Hematopoietic multipotent progenitor cell treated with erythropoietin and hydrocortisone succinate and interleukin-3 and kit ligand, for 6 days (in vitro differentiated cells): ENCODE data around the gene TAGLN.
A peak's percentile ranks its signal among the peaks of the same experiment; 100 is the strongest.

Source experiments
- DNase-seq: peaks from one replicate; pipeline ENCODE4 v3.0.0-alpha.2; 2015

Gene TAGLN

DNA sequence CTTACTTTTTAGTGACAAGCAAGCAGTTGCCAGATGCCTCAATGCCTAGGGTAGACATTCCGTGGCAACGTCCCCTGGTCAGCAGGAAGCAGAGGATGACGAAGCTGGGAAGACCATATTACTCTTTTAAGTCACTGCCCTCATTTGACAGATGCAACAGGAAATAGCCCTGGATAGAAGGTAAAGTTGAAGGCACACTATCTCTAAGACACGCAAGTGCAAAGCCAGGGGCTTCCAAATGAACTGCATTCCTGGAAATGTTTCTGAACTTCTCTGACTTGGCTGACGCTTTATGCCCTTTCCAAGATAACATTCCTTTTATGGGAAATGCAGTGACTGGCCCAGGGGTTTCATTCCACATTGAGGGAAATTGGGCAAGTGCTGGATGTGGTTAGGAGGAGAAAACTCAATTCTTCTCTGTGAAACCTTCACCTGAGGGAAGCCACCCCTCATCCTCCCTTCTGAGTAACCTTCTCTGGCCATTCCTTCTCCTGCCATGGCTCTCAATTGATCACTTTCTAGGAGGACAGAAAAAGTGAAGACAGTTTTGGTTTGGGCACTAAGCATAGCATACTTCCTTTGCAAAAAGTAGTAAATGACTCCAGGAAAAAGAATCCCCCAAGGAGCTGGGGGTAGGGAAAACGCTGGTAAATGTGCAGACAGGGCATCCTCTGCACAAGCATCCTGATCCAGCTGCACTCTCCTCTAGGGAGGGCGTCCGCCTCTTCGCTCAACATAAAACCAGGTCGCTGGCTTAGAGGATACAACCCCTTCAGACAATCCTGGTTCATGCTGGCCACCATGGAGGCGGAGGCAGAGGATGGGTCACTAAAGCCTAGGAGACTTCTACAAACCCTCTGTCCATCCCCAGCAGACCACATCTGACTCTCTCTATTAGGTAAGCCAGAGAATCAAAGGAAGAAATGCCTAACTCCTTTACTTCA is 18.2 kb downstream of the TAGLN start:
- no peak for DNase-seq

DNA sequence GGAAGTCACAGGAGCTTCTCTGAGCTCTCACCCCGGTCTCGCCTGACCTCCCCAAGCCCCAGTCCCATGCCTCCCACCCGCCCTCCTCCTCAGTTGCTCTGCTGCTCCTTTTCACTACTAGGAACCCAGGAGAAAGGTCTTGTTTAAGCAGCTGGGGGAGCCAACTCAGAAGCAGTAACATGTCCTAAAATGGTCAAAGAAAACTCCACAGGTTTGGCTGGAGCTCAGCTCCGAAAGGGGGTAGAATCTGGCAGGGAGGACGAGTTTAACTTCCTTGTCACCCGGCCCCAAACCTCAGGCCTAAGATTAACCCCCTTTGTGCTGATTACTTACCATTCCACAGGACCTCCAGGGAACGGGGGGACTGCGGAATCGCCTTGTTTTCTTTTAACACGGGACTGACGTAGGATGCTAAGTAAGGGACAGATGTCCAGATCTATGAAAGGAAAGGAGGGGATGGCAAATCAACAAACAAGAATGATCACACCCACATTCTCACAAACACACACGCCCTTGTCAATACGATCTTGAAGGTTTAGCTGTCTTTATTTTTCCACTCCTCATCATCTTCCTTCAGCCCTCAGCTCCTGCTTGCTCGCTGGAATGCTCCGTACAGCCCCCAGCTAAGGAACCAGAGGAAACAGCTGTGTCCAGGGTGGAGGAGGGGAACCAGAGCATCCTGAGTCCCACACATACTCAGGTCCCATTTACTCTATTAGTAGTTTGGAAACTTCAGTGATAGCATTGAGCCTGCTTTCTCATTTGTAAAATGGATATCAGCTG is 19.2 kb downstream of the TAGLN start:
- DNase-seq: no peak

DNA sequence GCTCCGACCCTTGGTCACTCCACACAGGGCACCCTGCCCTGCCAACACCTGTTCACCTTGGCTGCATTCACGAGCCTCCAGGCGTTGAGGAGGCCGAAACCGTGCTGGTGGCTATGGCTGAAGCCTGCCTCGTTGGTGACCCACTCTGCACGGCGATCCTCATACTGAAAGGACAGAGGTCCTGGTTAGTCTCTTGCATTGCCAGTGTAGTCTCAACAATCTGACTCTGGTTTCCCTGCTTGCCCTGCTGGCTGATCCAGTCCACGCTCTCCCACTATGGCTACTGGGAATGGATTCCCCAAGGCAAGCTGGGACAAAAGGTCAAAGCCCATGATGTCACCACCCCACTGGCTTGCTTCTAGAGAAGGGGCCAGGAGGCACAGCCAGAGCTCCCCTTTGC is 19.8 kb downstream of the TAGLN start:
- DNase-seq: no peak

DNA sequence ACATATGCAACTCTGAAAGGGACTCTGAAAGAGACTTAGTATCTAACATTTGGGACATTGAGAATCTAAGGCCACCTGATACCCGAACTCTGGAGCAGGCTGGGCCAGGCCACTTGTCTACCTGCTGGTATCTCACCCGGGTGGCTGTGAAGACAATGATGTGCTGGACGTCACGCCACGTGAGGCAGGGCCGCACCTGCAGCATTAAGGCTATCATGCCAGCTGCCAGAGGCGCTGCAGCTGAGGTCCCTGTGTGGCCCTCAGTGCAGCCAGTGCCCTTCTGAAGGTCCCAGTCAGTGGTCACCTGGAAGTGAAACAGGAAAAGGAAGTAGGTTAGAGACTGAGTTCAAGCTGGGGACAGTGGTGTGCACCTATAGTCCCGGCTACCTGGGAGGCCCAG is 20.3 kb downstream of the TAGLN start:
- no peak for DNase-seq

DNA sequence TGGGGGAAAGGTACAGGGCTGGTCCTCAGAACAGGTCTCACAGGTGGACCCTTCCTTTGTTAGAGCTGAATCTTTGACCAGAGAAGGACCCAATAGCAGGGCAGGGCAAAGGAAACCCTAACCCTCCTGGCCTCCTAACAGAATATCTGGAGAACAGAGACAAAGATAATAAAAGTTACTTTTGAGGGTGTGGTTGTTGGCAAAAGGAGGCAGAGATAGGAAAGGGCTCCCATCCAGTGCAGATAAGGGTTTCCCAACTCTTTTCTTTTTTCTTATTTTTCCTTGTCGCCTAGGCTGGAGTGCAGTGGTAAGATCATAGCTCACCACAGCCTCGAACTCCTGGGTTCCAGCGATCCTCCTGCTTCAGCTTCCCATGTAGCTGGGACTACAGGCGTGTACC is 20.8 kb downstream of the TAGLN start:
- DNase-seq: peak; percentile 75

DNA sequence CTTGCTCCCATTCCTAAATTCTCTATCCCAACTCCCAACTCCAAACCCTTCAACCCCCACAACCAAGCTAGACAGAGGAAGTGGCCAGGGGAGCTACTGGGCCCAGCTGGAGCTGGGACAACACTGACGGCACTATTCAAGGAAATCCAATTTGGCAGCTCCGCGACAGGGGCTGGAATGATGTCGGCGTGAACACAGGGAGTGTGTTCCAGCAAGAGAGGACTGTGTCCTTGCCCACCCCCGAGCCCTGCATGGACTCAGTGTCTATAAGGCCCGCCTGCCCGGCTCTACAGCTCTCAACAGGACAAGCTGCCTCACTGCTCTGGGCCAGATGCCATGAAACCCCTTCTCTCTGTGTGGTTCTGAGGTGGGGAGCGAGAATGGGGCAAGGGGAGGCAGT is 21.4 kb downstream of the TAGLN start:
- no peak for DNase-seq

DNA sequence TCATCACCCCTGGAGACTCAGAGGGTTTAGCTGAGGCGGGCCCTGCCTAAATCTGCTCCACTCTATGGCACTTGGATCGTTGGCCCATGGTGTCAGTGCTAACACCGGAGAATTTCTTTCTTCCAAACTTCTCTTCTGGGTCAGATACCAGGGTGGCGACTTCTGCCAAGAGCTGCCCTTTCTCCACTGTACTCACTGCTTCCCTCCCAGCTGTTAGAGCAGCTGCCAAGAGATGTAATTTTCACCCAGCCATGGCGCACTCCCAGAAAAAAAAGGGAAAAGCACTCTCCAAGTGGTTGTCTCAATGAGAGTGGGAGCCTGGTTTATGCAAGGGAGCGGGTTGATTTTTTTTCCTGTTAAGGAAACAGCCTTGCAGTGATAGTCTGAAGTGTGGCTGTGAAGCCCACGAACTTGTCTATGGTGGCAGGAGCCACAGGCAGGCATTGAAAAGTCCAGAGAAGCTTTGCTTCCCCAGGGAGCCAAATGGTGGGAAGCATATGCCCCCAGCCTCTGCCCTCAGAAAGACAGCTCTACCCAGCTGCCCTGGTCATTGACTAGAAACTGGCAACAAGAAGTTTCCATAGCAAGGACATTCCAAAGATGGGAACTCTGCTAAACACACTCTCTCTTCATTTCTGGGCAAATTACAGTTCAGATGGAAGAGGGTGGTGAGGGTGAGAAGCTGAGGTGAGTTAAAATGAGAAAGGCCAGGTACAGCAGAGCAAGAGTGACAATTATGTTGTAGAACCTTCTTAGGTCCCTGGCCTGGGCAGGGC is 22.0 kb downstream of the TAGLN start:
- no peak for DNase-seq

DNA sequence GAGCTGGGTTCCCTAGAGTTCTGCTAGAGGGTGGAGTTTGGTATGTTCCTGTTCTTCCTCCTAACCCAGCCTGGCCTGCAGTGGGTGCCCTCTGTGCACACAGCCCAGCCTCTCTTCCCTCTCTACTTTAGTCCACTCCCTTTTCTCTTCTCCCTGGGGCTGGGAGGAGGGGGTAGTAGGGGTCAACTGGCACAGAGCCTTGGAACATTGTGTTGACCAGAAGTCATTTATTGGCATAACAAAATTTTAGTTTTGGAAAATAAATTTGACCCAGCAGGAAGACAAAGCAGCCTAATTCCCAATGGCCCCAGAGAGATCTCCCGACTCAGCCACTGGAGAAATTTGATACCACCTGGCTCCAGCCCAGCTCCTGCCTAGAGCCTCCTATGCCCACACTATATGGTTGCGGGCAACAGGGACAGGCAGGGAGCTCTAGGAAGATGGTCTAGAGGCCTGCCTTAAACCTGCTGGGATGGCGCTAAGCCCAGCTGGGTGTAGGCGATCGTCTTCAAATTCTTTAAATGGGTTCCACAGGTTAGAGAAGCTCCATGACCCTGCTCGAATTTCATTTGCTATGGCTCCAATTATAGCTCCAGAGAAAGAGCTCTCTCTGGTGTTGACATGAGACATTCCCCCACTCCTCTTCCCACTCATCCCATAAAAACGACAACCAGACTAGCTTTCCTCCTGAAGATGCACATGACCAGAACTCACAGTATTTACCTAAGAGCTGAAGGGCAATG is 22.8 kb downstream of the TAGLN start:
- peak; percentile 51 for DNase-seq

DNA sequence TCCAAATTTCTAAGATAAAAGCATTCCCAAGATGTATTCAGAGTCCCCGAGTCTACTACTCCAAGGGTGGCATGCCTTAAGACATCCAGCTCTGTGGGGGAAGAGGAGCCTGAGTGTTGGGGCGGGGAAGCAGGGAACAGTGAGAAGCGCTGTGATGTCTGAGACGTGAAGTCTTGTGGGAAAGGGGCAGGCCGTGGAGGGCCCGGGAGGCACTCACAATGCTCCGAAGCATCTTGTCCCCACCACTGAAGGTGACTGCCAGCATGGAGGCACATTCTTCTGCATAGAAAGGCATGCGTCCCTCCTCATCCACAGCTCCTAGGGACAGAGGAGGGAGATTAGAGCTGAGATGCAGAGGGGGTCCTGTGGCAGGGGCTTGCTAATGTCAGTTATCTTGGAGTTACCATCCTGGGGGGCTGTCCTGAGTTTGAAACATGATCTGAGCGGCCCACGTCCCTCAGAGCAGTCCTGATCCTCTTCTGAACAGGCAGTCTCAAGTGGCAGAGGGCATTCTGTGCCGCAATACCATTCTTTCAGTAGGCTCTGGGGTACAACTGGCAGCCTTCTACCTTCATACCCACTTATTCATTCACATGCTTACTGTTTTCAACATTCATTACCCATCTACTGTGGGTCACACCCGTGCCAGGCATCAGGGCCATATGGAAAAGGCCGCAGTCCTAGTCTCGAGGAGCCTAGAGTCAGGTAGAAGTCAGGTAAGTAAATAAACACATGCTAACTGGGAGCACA is 24.0 kb downstream of the TAGLN start:
- no peak for DNase-seq

DNA sequence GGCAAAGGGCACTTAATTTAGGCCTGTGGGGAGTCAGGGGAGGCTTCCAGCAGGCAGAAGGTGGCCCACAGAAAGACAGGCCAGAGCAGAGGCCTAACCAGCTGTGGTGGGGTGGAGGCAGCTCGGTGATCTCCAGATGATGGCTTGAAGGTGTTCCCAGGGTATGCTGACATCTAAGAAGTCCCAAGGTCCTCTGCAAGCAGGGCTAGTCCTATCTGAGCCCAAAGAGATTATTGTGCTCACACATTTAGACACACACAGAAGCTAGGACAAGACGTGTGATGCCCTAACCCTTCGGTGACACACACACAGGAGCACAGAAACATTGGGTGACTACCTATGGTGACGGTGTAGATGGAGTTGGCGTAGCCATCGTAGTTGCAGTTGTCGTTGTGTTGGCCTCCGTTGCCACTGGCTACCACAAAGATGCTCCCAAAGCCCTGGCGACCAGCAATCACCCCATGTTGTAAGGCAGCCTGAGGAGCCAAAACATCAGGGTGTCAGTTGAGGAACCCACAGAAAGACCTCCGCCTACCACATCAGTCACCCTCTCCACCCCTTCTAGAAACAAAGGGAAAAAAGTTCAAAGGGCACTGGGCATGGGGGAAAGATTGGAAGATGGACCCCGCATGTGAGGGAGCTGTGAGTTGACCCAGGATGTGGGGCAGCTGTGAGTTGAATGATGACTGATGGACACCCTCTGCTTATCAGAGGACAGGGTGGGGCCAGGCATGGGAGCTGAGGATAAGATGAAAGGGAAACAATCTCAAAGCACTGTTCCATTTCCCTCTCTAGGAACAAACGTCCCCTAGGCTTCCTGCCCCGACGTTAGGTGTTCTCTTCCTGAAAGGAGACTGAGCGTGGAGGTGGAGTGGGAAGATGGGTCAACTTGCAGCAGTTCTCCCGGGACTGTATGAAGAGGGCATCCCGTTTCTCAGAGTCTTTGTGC is 24.8 kb downstream of the TAGLN start:
- peak; percentile 84 for DNase-seq

DNA sequence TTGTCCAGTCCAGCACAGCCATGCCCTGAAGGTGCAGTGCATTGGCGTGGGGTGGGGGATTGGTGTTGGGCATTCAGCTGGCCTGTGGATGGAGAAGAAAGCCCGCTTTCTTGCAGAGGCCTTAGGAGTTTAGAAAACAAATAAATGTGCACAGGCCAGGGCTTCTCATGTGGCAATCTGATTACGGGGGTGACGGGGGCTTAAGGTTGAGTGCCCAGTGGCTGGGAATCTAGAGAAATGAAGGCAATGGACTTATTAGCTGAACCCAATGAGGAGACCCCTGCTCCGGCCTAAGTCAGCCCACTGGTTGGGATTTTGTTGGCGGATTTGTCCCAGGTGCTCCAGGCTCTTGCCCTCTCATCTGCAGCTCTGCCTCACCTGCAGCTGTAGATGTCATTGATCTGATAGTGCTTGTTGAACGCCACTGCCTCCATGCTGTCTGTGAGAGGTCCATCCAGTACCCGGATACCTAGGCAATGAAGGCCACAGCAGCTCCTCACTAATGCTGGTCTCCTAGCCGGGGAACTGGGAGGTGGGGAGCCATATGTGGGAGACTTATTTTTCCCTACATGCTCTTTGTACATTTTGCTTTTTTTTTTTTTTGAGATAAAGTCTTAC is 26.5 kb downstream of the TAGLN start:
- no peak for DNase-seq

DNA sequence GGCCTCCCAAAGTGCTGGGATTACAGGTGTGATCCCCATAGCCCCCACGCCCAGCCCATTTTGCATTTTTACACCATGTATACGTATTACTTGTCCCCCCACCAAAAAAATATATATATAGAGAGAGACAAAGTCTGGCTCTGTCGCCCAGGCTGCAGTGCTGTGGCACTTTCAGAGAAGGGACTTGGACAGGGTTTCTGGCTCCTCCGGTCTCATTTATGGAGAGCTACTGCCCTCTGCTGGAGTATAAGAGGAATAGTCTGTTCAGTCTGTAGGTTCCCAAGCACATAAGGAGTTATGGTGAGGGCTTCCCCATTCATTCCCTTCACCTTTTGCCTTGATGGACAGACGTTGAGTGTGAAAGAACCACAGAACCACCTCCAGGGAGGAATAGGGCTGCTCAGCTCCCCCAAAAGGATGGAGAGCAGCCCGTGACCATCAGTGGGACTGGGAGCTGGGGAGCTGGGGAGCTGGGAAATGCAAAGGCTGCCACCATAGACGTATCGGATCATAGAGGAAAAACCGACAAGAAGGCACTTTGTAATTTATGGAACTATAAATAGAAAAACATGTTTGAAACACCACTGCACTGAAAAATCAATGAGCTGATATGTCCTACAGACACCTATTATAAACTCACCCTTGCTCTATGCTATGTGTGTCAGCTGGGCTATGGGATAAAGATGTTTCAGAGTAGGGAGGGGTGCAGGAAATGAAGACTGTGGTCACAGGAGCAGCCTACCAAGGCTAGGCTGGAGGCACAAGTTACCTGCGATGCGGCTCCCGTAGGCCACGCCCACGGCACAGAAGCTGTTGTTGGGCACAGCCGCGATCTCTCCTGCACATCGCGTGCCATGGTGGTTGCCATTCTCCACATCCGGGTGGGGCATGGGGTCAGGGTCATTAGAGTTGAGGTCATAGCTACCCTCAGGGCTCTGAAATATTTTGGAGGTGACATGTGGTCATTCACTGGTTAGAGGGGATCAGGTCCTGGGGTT is 27.5 kb downstream of the TAGLN start:
- peak; percentile 95 for DNase-seq

DNA sequence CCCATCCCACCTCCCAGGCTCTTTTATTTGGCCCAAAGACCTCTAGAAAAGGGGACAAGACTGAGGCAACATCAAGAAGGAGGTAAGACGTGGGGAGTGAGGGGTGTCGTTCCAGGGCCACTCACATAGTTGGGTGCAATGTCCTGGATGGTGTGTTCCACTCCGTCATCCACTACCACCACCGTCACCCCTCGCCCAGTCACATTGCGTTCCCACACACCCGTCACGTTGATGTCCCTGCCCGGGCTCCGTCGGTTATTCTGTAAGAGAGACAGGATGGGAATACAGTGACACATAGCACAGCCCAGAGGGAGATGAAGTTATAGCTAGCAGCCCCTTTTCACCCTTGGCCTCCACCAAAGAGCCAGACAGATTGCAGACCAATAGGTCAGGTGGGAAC is 28.9 kb downstream of the TAGLN start:
- DNase-seq: no peak

DNA sequence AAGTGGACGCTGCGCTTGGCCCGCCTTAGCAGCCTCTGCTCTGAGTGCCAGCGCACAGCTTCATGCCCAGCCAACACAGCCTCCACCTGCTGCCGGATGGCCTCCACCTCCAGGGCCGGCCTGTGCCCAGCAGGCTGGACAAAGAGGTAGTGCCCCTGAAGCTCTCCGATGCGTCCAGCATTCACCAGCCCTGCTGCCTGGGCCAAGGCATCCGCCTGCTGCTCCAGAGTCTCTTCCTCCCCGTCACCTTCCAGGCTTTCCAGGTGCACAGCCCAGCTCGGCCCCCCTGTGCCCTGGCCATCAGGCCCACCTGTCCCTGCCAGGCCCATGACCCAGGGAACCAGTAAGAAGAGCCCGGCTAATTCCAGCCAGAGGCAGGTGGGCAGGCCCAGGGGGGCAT is 30.2 kb downstream of the TAGLN start:
- DNase-seq: no peak

DNA sequence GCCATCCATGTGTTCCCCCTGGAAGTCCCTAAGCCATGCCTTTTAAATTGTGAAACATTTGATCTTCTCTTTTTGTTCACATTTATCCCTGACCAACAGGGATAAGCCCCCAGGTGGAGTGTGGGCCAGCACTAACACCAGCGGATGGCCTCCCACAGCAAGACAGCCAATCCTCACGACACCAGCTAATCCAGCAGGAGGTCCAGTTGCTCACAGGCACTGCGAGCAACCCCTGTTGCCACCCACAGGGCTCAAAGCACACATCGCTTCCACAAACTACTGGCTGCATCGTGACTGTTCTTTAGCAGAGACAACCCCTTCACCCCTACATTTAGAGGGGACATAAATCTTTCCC is 30.7 kb downstream of the TAGLN start:
- DNase-seq: no peak

DNA sequence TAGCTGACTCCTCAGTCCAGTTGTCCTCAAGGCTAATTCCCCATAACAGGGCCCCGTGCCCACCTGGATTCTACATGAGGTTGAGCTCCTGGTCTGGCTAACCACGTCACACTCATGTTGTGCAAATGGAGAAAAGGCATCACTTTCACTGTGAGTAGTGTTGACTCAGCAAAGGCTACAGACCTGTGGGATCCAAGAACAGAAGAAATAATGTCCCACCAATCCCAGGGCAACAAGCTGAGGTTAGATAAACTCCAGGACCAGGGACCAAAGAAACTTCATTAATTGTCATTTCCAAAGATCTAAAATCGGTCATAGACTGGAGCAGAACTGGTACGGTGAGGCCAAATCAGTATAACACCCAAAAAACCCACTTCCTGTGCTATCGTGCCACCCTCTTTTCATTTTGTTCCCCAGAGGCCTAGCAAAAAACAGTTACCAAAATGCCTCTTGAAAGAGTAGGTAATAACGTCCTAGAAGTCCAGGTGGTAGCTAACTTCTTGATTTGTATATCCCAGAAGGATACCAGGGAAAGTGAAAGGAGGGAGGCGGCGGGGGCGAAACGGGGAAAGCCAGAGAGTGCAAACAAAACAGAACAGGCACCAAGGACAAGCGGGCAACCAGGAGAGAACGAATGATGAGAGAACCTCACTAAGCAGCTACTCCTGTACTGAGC is 31.3 kb downstream of the TAGLN start:
- DNase-seq: no peak

DNA sequence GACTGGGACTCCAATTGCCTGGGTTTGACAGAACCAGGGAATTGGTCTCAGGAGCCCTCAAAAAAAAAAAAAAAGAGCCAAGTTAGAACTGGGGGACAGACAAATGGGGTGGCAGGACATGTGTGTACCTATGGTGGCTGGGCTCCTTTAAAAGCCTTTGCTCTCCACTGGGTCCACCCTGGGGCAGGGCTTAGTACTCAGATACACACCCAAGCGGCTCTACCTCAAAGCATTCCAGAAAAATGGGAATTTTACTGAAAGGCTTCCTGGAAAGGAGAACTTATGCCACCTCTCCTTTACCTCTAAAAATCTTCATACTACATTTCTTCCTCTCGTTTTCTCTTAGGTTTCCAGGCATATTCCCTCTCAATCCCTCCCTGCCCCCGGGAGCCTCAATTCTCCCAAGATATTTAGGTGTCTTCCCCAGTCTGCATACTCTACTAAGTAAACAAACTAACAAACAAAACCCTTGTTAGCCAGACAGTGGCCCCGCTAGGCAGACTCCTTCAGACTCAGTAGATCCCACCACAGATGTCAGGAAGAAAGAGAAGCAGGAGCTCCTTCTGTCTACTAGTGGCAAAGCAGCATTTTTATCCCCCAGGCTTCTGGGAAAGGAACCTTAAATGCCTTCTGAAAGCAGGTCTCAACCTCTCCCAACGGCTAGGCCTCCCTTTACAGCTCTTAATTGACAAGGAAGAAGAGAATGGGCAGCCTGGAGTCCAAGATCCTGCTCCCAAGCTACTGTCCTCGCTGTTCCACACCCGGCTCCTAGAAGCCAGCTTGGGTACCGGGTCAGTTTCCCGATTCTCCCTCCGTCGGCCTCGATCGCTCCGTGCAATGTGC is 32.0 kb downstream of the TAGLN start:
- peak; percentile 24 for DNase-seq

DNA sequence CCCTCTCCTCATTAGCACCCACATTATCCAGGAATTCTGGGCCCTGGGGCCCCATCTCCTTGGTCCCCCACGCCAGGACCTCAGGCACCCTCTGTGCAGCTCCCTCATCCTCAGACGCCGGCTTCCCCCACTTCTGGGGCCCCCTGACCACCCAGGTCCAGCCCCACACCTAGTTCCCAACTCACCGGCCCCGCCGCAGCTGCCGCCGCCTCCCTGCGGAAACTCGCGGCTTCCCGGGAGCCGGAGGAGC is 32.6 kb downstream of the TAGLN start, which contains the start of gene PCSK7:
Gene PCSK7, minus strand, starts transcription at position 232 of the 250 bp plus-strand sequence. CDS start 2,229 bp downstream, outside the sequence.
- no peak for DNase-seq
